Measurements from ENCODE around the gene ZNF268.

GRCh38 chr12:133236556-133236955 is 55.3 kb downstream of the ZNF268 start:
- TF ChIP-seq ATF3 (IDR thresholded peaks at IDR 0.05): no peak
- TF ChIP-seq, protein P1, sequence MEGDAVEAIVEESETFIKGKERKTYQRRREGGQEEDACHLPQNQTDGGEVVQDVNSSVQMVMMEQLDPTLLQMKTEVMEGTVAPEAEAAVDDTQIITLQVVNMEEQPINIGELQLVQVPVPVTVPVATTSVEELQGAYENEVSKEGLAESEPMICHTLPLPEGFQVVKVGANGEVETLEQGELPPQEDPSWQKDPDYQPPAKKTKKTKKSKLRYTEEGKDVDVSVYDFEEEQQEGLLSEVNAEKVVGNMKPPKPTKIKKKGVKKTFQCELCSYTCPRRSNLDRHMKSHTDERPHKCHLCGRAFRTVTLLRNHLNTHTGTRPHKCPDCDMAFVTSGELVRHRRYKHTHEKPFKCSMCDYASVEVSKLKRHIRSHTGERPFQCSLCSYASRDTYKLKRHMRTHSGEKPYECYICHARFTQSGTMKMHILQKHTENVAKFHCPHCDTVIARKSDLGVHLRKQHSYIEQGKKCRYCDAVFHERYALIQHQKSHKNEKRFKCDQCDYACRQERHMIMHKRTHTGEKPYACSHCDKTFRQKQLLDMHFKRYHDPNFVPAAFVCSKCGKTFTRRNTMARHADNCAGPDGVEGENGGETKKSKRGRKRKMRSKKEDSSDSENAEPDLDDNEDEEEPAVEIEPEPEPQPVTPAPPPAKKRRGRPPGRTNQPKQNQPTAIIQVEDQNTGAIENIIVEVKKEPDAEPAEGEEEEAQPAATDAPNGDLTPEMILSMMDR (IDR thresholded peaks at IDR 0.05; ENCODE audit: low read depth, low read length, missing input control): no peak
- no peak for TF ChIP-seq GABPA (IDR thresholded peaks at IDR 0.05 in 1 of 2, conservative IDR thresholded peaks at IDR 0.05 in 1 of 2)
- TF ChIP-seq, protein P2, sequence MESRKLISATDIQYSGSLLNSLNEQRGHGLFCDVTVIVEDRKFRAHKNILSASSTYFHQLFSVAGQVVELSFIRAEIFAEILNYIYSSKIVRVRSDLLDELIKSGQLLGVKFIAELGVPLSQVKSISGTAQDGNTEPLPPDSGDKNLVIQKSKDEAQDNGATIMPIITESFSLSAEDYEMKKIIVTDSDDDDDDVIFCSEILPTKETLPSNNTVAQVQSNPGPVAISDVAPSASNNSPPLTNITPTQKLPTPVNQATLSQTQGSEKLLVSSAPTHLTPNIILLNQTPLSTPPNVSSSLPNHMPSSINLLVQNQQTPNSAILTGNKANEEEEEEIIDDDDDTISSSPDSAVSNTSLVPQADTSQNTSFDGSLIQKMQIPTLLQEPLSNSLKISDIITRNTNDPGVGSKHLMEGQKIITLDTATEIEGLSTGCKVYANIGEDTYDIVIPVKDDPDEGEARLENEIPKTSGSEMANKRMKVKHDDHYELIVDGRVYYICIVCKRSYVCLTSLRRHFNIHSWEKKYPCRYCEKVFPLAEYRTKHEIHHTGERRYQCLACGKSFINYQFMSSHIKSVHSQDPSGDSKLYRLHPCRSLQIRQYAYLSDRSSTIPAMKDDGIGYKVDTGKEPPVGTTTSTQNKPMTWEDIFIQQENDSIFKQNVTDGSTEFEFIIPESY (IDR thresholded peaks at IDR 0.05): no peak
- no peak for TF ChIP-seq JUND (IDR thresholded peaks at IDR 0.05)
- no peak for TF ChIP-seq EGR1 (IDR thresholded peaks at IDR 0.05; ENCODE audit: low read depth in 2 of 2)
- TF ChIP-seq REST (IDR thresholded peaks at IDR 0.05): no peak
- TF ChIP-seq RAD21 (IDR thresholded peaks at IDR 0.05): no peak
- no peak for TF ChIP-seq TAF1 (conservative IDR thresholded peaks at IDR 0.05)
- no peak for TF ChIP-seq MAX (IDR thresholded peaks at IDR 0.05)
- no peak for TF ChIP-seq SP1 (IDR thresholded peaks at IDR 0.05)
- TF ChIP-seq RXRA (IDR thresholded peaks at IDR 0.05): no peak

Measured in liver (tissue), 3 donors.